HG02763 (cell line): ENCODE measurements around the gene IDI2.
"Not testable (repeated sequence)": the region's sequence is repeated elsewhere in the genome, so short reads cannot be mapped to it uniquely, and the experiment has no call there.

Source experiments
- ATAC-seq: cut with Tn5 transposase; IDR thresholded peaks from one replicate; pipeline ENCODE4 v1.9.1; 2021; ENCODE audit warnings: mild to moderate bottlenecking, moderate library complexity; ENCODE audit not compliant: unreplicated experiment

IDI2 gene

GRCh38 chr10:1009947-1010346 lies 15.7 kb downstream of the IDI2 start:
- not testable (repeated sequence) for ATAC-seq

GRCh38 chr10:1009071-1009494 lies 16.6 kb downstream of the IDI2 start:
- no peak for ATAC-seq

- ATAC-seq: no peak
Observed at GRCh38 chr10:1007583-1007982, 18.1 kb downstream of the IDI2 start.

GRCh38 chr10:1006573-1006972 lies 19.1 kb downstream of the IDI2 start:
- no peak for ATAC-seq

GRCh38 chr10:1003884-1004670 lies 21.6 kb downstream of the IDI2 start:
- ATAC-seq: no peak

GRCh38 chr10:1002425-1003006 lies 23.1 kb downstream of the IDI2 start:
- ATAC-seq: no peak

- ATAC-seq: no peak
Observed at GRCh38 chr10:997266-998022, 28.2 kb downstream of the IDI2 start.

GRCh38 chr10:996031-996430 lies 29.6 kb downstream of the IDI2 start:
- no peak for ATAC-seq

- no peak for ATAC-seq
Observed at GRCh38 chr10:995559-995926, 30.1 kb downstream of the IDI2 start.

- no peak for ATAC-seq
Observed at GRCh38 chr10:994836-995558, 30.7 kb downstream of the IDI2 start.

- no peak for ATAC-seq
Observed at GRCh38 chr10:992871-993270, 32.8 kb downstream of the IDI2 start.

GRCh38 chr10:992467-992866 lies 33.2 kb downstream of the IDI2 start:
- ATAC-seq: no peak

- no peak for ATAC-seq
Observed at GRCh38 chr10:990808-991207, 34.9 kb downstream of the IDI2 start.

GRCh38 chr10:988667-989545 lies 36.8 kb downstream of the IDI2 start:
- no peak for ATAC-seq

GRCh38 chr10:987870-988666 lies 37.6 kb downstream of the IDI2 start, which contains the start of gene GTPBP4:
GTPBP4 (plus strand) TSS chr10:988434; CDS start chr10:988480, 46 bp downstream.
- peak; percentile 95 for ATAC-seq

GRCh38 chr10:987620-987869 lies 38.1 kb downstream of the IDI2 start:
- no peak for ATAC-seq

GRCh38 chr10:986881-987619 lies 38.6 kb downstream of the IDI2 start:
- no peak for ATAC-seq

- ATAC-seq: no peak
Observed at GRCh38 chr10:986137-986825, 39.4 kb downstream of the IDI2 start.
